Osteoblast (primary cell): Measurements from ENCODE around the gene PPP4R1. TPM values are rescaled to one million over a fixed set of nuclear protein-coding genes. Genes with fewer than 3 reads are reported as not detected.

Experiments used
- DNase-seq: peaks from one replicate; pipeline ENCODE4 v3.0.0; 2011; ENCODE audit warnings: low spot score, mixed read lengths; ENCODE audit not compliant: insufficient read length; ENCODE audit errors: missing footprints
- H2AFZ ChIP-seq: 2 replicates; pipeline ENCODE4 v1.6.0; 2011; ENCODE audit warnings: mild to moderate bottlenecking, low read length
- H3K27ac ChIP-seq: 2 replicates; pipeline ENCODE4 v1.5.1; 2011; ENCODE audit warnings: mild to moderate bottlenecking, low read depth, low read length, moderate library complexity
- H3K27me3 ChIP-seq: 2 replicates; pipeline ENCODE4 v1.6.0; 2012; ENCODE audit warnings: mild to moderate bottlenecking, control low read depth, inconsistent platforms, low read length, moderate library complexity; ENCODE audit not compliant: insufficient read depth
- H3K36me3 ChIP-seq: 2 replicates; pipeline ENCODE4 v1.5.1; 2011; ENCODE audit warnings: mild to moderate bottlenecking, low read length, control low read depth, moderate library complexity; ENCODE audit not compliant: insufficient read depth
- H3K4me1 ChIP-seq: 2 replicates; pipeline ENCODE4 v1.5.1; 2011; ENCODE audit warnings: mild to moderate bottlenecking, low read length, control low read depth, moderate library complexity; ENCODE audit not compliant: insufficient read depth
- H3K4me2 ChIP-seq: 2 replicates; pipeline ENCODE4 v1.6.0; 2011; ENCODE audit warnings: mild to moderate bottlenecking, low read length; ENCODE audit not compliant: insufficient read depth
- H3K4me3 ChIP-seq: fragments of 200-600 bp; sonication (generic); 3 replicates; pipeline ENCODE4 v1.5.1; 2012; ENCODE audit warnings: mild to moderate bottlenecking, low read length, inconsistent platforms; ENCODE audit not compliant: insufficient read depth
- H3K79me2 ChIP-seq: 2 replicates; pipeline ENCODE4 v1.6.0; 2012; ENCODE audit warnings: mild to moderate bottlenecking, low read length, control low read depth, inconsistent platforms; ENCODE audit not compliant: insufficient read depth
- H3K9me3 ChIP-seq: 2 replicates; pipeline ENCODE4 v1.5.1; 2011; ENCODE audit warnings: low read depth, low read length, control low read depth
- H4K20me1 ChIP-seq: 2 replicates; pipeline ENCODE4 v1.6.0; 2012; ENCODE audit warnings: mild to moderate bottlenecking, low read length, control low read depth; ENCODE audit not compliant: insufficient read depth
- CTCF ChIP-seq: IDR thresholded peaks from 2 replicates; pipeline ENCODE4 v1.5.1; 2011; ENCODE audit warnings: mild to moderate bottlenecking, low read depth, low read length, moderate library complexity; ENCODE audit errors: extremely low read depth
- total RNA-seq: library from RNA; depleted of rRNA; stranded (reverse); fragments of >200 nt; gene quantifications from 2 replicates; pipeline ENCODE4 v1.2.3, GENCODE V29; 2012

PPP4R1 gene
- total RNA-seq, 1 donor: 143 TPM

GRCh38 chr18:9596226-9596625 is 18.1 kb downstream of the PPP4R1 start:
- no peak overlapping the region for H2AFZ ChIP-seq
- TF ChIP-seq CTCF: no peak
- no peak for DNase-seq
- peaks cover 12% of the 10 kb centered on the region for H3K36me3 ChIP-seq
- H3K27me3 ChIP-seq: no peaks in the 10 kb centered on the region
- peaks cover 28% of the 10 kb centered on the region for H4K20me1 ChIP-seq
- H3K4me3 ChIP-seq: no peak overlapping the region
- peak overlapping the region; percentile 25 for H3K27ac ChIP-seq
- H3K9me3 ChIP-seq: no peaks in the 10 kb centered on the region
- H3K79me2 ChIP-seq: peaks cover 90% of the 10 kb centered on the region
- peaks cover 21% of the 10 kb centered on the region for H3K4me1 ChIP-seq
- peak overlapping the region; percentile 24 for H3K4me2 ChIP-seq

- Histone ChIP-seq H4K20me1 (peaks cover 28% of the 10 kb centered on the region), H3K4me3 (peak overlapping the region; percentile 38), H3K36me3 (peaks cover 21% of the 10 kb centered on the region), H3K79me2 (peaks cover 89% of the 10 kb centered on the region), H3K27ac (peak overlapping the region; percentile 63), H3K9me3 (no peaks in the 10 kb centered on the region), H3K4me1 (peaks cover 21% of the 10 kb centered on the region), H2AFZ (no peak overlapping the region), H3K4me2 (peak overlapping the region; percentile 80), H3K27me3 (no peaks in the 10 kb centered on the region)
- DNase-seq: no peak
- no peak for TF ChIP-seq CTCF
These were observed 19.3 kb downstream of the PPP4R1 start for GRCh38 chr18:9594823-9595596.

DNA sequence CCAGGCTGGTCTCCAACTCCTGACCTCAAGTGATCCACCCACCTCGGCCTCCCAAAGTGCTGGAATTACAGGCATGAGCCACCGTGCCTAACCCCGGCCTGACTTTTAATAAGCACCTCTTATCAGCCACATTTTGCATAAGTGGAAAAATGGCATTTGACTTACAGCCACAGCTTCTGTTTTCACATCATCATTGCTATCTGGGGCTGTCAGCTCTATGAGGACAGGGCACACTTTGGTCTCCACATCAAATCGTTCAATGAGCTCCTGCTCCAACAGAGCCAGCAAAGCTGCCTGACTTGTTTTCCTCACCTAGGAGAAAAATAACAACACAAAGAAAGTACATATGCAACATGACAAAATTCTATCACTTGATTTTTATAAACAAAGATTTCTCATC is 26.4 kb downstream of the PPP4R1 start:
- H3K4me1 ChIP-seq: no peaks in the 10 kb centered on the region
- H3K27ac ChIP-seq: no peak overlapping the region
- H3K36me3 ChIP-seq: peaks cover 49% of the 10 kb centered on the region
- no peak overlapping the region for H3K4me2 ChIP-seq
- H3K79me2 ChIP-seq: peaks cover 67% of the 10 kb centered on the region
- no peak for TF ChIP-seq CTCF
- no peaks in the 10 kb centered on the region for H3K9me3 ChIP-seq
- no peaks in the 10 kb centered on the region for H3K27me3 ChIP-seq
- no peaks in the 10 kb centered on the region for H4K20me1 ChIP-seq
- H3K4me3 ChIP-seq: no peak overlapping the region
- no peak overlapping the region for H2AFZ ChIP-seq
- DNase-seq: no peak

- H3K36me3 ChIP-seq: peaks cover 53% of the 10 kb centered on the region
- H3K4me1 ChIP-seq: no peaks in the 10 kb centered on the region
- peaks cover 69% of the 10 kb centered on the region for H3K79me2 ChIP-seq
- no peak overlapping the region for H2AFZ ChIP-seq
- no peaks in the 10 kb centered on the region for H4K20me1 ChIP-seq
- DNase-seq: no peak
- H3K4me2 ChIP-seq: no peak overlapping the region
- H3K9me3 ChIP-seq: no peaks in the 10 kb centered on the region
- no peak for TF ChIP-seq CTCF
- H3K27me3 ChIP-seq: no peaks in the 10 kb centered on the region
- no peak overlapping the region for H3K4me3 ChIP-seq
- no peak overlapping the region for H3K27ac ChIP-seq
These were observed 27.5 kb downstream of the PPP4R1 start for GRCh38 chr18:9586814-9587213.
